ENCODE data around the gene DRAP1. TPM values are rescaled to one million over a fixed set of nuclear protein-coding genes. Genes with fewer than 3 reads are reported as not detected.

Gene DRAP1
- total and polyA plus RNA-seq, 2 experiments from 2014 or later = 121 to 294 TPM

- no peak for TF ChIP-seq ZNF462 (CRISPR knock-in tag; IDR thresholded peaks at IDR 0.05)
- no peak for TF ChIP-seq POLR2AphosphoS5 (IDR thresholded peaks at IDR 0.05; ENCODE audit: low read depth)
- no peak for TF ChIP-seq CREB1 (CRISPR knock-in tag; IDR thresholded peaks at IDR 0.05; ENCODE audit: low read depth)
Observed at GRCh38 chr11:65885808-65886536, 33.3 kb upstream of the DRAP1 start (continued).

GRCh38 chr11:65886826-65887722 lies 32.2 kb upstream of the DRAP1 start:
- peaks cover 31% of the 10 kb centered on the region for H3K4me1 Mint-ChIP-seq
- peak overlapping the region; percentile 78; the same call in 1 of the 2 replicates for H3K27ac ChIP-seq (ENCODE audit: low read depth)
- peaks cover 2% of the 10 kb centered on the region; the same call in 1 of the 3 replicates for H3K9me3 Mint-ChIP-seq

More at GRCh38 chr11:65886826-65887722, 32.2 kb upstream of the DRAP1 start:
- H3F3A ChIP-seq (replicated peaks; ENCODE audit: low read depth) = peaks cover 39% of the 10 kb centered on the region
- H3K27me3 Mint-ChIP-seq (ENCODE audit: insufficient read depth, low read depth, poor library complexity) = peaks cover 32% of the 10 kb centered on the region
- peaks cover 22% of the 10 kb centered on the region for H4K20me1 ChIP-seq (replicated peaks; ENCODE audit: insufficient read depth)
- peak overlapping the region; percentile 95; the same call in 1 of the 2 replicates for H2AFZ ChIP-seq
- H3K79me2 ChIP-seq (replicated peaks; ENCODE audit: insufficient read depth) = peaks cover 12% of the 10 kb centered on the region
- peak overlapping the region; percentile 93 for H3K4me3 ChIP-seq
- H3K9me2 ChIP-seq (ENCODE audit: insufficient read depth) = no peaks in the 10 kb centered on the region
- peaks cover 14% of the 10 kb centered on the region; the same call in 1 of the 2 replicates for H3K36me3 ChIP-seq (ENCODE audit: insufficient read depth)
- peaks cover 24% of the 10 kb centered on the region for H3K4me1 ChIP-seq (ENCODE audit: insufficient read depth)
- no peak for TF ChIP-seq CTCF (conservative IDR thresholded peaks at IDR 0.05; ENCODE audit: low read depth in 2 of 2)
- TF ChIP-seq REST (IDR thresholded peaks at IDR 0.05; ENCODE audit: unreplicated experiment) = no peak
- no peak for TF ChIP-seq EZH2 (IDR thresholded peaks at IDR 0.05; ENCODE audit: low read depth, unreplicated experiment)
- no peak for TF ChIP-seq POLR2AphosphoS5 (IDR thresholded peaks at IDR 0.05; ENCODE audit: low read depth)
- peak overlapping the region; percentile 89 for H3K4me2 ChIP-seq
- H3K27me3 ChIP-seq (ENCODE audit: insufficient read depth) = peaks cover 23% of the 10 kb centered on the region
- H3K36me3 Mint-ChIP-seq (ENCODE audit: low read depth) = peaks cover 45% of the 10 kb centered on the region
- no peak for ATAC-seq
- H3K4me3 Mint-ChIP-seq = peak overlapping the region; percentile 98
- no peak for DNase-seq (ENCODE audit: low spot score)
- H3K27ac Mint-ChIP-seq = peak overlapping the region; percentile 99
